Measurements from ENCODE around the gene MORN1.

GRCh38 chr1:2429780-2430591 is 38.6 kb upstream of the MORN1 start:
- TF ChIP-seq CTCF (conservative IDR thresholded peaks at IDR 0.05) (peak; percentile 63), EZH2 (IDR thresholded peaks at IDR 0.05; ENCODE audit: low read depth) (no peak)
